Measurements from ENCODE around the gene KRT27. TPM values are rescaled to one million over a fixed set of nuclear protein-coding genes. Genes with fewer than 3 reads are reported as not detected.

KRT27 gene
- total RNA-seq, 4 donors from 2014 or later: not detected

DNA sequence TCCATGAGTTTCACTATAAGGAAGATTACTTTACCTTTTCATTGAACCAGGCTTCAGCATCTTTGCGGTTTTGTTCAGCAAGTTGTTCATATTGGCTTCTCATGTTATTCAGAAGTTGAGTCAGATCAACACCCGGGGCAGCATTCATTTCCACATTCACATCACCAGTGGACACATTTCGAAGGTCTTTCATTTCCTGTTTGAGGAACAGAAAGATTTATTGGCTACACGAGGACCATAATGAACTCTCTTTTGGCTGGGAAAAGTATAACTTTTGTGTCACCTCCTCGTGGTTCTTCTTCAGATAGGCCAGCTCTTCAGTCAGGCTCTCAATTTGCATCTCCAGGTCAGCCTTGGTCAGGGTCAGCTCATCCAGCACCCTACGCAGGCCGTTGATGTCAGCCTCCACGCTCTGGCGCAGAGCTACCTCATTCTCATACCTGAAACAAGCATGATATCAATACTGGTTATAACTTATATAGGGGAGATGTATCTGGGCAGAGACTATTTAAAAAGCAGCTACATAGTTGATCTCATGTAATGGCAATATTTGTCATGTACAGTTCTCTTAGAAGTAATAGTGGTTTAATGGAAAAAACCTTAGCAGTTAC is 38.0 kb upstream of the KRT27 start:
- 85 to 90% methylated on average over 9 of the region's 9 CpGs for WGBS, 2 donors

DNA sequence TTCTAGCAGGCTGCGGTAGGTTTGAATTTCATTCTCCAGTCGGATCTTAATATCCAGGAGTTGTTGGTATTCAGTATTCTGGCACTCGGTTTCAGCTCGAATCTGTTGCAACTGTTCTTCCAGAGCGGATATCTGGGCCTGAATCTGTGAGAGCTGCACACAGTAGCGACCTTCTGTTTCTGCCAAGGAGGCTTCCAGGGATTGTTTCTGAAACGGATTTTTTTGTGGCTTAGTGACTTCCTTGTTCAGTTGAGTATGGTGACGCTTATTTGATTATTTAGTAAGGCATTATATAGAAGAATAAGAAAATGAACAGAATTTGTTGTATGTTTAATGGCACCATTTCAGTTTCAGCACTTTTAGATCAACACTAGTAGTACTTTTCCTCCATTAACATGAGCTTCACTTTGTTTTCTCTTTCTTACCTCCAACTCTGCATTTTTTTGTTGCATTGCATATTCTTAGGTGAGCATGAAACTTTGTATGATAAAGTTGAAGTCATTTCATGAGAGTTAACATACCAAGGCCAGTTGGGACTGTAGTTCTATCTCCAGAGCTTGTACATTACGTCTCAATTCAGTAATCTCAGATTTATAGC is 37.3 kb upstream of the KRT27 start:
- peak overlapping the region; percentile 48 to 81 (median 67) for H3K27ac ChIP-seq
- peak overlapping the region; percentile 19 to 68 (median 66) for H3K4me3 ChIP-seq (replicated peaks in 1 of 3)
- 35 to 36% methylated on average over 9 of the region's 9 CpGs for WGBS, 2 donors
- no peaks in the 10 kb centered on the region for H3K36me3 ChIP-seq
- DNase-seq: no peak
- intact Hi-C loops (cut with DNase I): no loop called here
- H3K4me1 ChIP-seq: peaks cover 9% of the 10 kb centered on the region in 2 donors
- H3K9me3 ChIP-seq: no peaks in the 10 kb centered on the region
- TF ChIP-seq, protein P1, sequence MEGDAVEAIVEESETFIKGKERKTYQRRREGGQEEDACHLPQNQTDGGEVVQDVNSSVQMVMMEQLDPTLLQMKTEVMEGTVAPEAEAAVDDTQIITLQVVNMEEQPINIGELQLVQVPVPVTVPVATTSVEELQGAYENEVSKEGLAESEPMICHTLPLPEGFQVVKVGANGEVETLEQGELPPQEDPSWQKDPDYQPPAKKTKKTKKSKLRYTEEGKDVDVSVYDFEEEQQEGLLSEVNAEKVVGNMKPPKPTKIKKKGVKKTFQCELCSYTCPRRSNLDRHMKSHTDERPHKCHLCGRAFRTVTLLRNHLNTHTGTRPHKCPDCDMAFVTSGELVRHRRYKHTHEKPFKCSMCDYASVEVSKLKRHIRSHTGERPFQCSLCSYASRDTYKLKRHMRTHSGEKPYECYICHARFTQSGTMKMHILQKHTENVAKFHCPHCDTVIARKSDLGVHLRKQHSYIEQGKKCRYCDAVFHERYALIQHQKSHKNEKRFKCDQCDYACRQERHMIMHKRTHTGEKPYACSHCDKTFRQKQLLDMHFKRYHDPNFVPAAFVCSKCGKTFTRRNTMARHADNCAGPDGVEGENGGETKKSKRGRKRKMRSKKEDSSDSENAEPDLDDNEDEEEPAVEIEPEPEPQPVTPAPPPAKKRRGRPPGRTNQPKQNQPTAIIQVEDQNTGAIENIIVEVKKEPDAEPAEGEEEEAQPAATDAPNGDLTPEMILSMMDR (IDR thresholded peaks at IDR 0.05): no peak
- TF ChIP-seq POLR2A (IDR thresholded peaks at IDR 0.05): no peak
- no peaks in the 10 kb centered on the region for H3K27me3 ChIP-seq

More for the DNA sequence above, 38.0 kb upstream of the KRT27 start:
- Histone ChIP-seq H3K27me3 (no peaks in the 10 kb centered on the region), H3K4me3 (replicated peaks in 1 of 3) (no peak overlapping the region), H3K4me1 (peaks cover 9% of the 10 kb centered on the region in 2 donors), H3K9me3 (no peaks in the 10 kb centered on the region), H3K36me3 (no peaks in the 10 kb centered on the region), H3K27ac (no peak overlapping the region)
- TF ChIP-seq, protein P1 (IDR thresholded peaks at IDR 0.05): no peak
- TF ChIP-seq POLR2A (IDR thresholded peaks at IDR 0.05): no peak
- no peak for DNase-seq
- intact Hi-C loops (cut with DNase I): no loop called here

DNA sequence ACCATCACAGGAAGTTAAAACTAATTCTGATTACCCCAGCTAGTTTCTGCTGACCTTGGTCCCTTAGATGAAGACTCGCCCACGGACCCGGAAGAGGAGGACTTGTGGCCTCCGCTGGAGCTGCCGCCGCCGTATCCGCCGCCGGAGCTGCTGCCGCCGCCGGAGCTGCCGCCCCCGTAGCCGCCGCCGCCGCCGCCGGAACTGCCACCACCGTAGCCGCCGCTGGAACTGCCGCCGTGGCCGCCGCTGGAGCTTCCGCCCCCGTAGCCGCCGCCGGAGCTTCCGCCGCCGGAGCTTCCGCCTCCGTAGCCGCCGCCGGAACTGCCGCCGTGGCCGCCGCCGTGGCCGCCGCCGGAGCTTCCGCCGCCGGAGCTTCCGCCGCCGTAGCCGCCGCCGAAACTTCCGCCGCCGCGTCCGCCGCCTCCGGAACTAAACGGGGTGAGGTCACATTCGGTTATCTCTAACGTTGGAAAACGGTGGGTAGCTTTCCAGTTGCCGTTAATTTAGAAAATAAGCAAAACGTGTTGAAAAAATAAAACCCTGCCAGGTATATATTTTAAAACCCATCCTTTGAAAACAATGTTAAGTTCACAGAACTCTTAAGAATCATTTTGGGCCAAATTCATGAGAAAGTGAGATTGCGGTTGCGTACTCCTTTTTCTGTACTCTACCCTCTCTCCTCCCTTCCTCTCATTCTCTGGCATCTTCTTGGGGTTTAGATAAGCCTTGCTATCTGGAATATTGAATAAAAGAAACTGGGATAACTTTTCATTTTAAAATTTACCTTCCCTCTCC is 36.6 kb upstream of the KRT27 start:
- WGBS, 2 donors: 1% methylated on average over 38 to 40 of the region's 73 CpGs
- Histone ChIP-seq H3K4me1 (peaks cover 9% of the 10 kb centered on the region in 2 donors), H3K9me3 (no peaks in the 10 kb centered on the region), H3K4me3 (replicated peaks in 1 of 3) (peak overlapping the region; percentile 19 to 90 (median 66)), H3K36me3 (no peaks in the 10 kb centered on the region), H3K27ac (peak overlapping the region; percentile 64 to 88 (median 81)), H3K27me3 (no peaks in the 10 kb centered on the region)
- intact Hi-C loops (cut with DNase I): no loop called here
- TF ChIP-seq, protein P1 (IDR thresholded peaks at IDR 0.05): peak in 1 of 6 experiments; percentile 3
- peak; percentile 10 to 83 for TF ChIP-seq POLR2A (IDR thresholded peaks at IDR 0.05)
- DNase-seq: peak; percentile 74 to 76

DNA sequence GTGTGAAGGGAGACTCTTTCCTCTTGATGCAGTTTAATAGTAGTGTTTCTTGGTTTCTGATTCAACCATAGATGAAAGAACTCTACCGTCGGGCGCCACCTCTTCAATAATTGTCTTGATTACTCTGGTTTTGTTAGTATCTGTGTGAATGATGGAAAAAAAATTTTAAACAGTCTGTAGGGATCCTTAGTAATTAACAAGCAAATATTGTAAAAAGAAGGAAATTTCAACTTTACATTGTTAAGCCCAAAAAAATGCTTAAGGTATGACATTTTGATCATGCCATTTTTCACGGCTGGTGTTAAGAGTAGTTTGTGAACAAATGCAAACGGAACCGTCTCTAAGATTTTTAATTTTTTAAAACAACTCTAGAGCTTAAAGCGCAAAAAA is 36.0 kb upstream of the KRT27 start:
- TF ChIP-seq POLR2A (IDR thresholded peaks at IDR 0.05): no peak
- TF ChIP-seq, protein P1 (IDR thresholded peaks at IDR 0.05): no peak
- 17 to 20% methylated on average over 7 of the region's 7 CpGs for WGBS, 2 donors
- Histone ChIP-seq H3K9me3 (no peaks in the 10 kb centered on the region), H3K27ac (peak overlapping the region; percentile 64 to 88 (median 81)), H3K4me3 (replicated peaks in 1 of 3) (peak overlapping the region in 2 of 3 donors; percentile 66 to 90), H3K4me1 (peaks cover 9% of the 10 kb centered on the region in 2 donors), H3K36me3 (no peaks in the 10 kb centered on the region), H3K27me3 (no peaks in the 10 kb centered on the region)
- intact Hi-C loops (cut with DNase I): no loop called here
- DNase-seq: no peak
